IMR-90 (cell line): ENCODE measurements around the gene DGKG. TPM values are rescaled to one million over a fixed set of nuclear protein-coding genes. Genes with fewer than 3 reads are reported as not detected.

ENCODE experiments used
- ATAC-seq: fragments of 200-7000 bp; cut with Tn5 transposase; 2 replicates; pipeline ENCODE4 v1.9.1; 2020; ENCODE audit warnings: low read depth, mild to moderate bottlenecking, moderate library complexity
- BruUV-seq: library from RNA; stranded (reverse); fragments of 400-500 nt; replicated peaks from 2 replicates; lab custom pipeline; 2021; lab: Mats Ljungman, UMichigan
- CTCF ChIA-PET: fragments of 300-600 bp; formaldehyde crosslinking; extraction: SDS; loops from one replicate; lab custom pipeline; 2021; ENCODE audit warnings: antibody characterized with exemption; lab: Yijun Ruan, JAX
- POLR2A ChIA-PET: fragments of 300-600 bp; sonication (Branson Sonifier 250); formaldehyde crosslinking; loops from one replicate; lab custom pipeline; 2022; ENCODE audit warnings: antibody characterized with exemption; ENCODE audit not compliant: unreplicated experiment; lab: Charles Lee
- DNase-seq: peaks from one replicate; pipeline ENCODE4 v3.0.0; 2013
- H2AFZ ChIP-seq: replicated peaks from 2 replicates; pipeline ENCODE3; 2013; ENCODE audit warnings: low read length, mild to moderate bottlenecking; ENCODE audit not compliant: poor library complexity
- H2AK5ac ChIP-seq: 2 replicates; pipeline ENCODE4 v1.6.1; 2013; ENCODE audit warnings: low read depth, low read length, inconsistent platforms
- H2AK9ac ChIP-seq: replicated peaks from 2 replicates; pipeline ENCODE3; 2013; ENCODE audit warnings: mild to moderate bottlenecking, low read depth, low read length, moderate library complexity; ENCODE audit not compliant: poor library complexity
- H2BK120ac ChIP-seq: 2 replicates; pipeline ENCODE4 v1.6.1; 2013; ENCODE audit warnings: low read depth, low read length, inconsistent platforms
- H2BK15ac ChIP-seq: 3 replicates; pipeline ENCODE4 v1.6.1; 2013; ENCODE audit warnings: low read depth, low read length, inconsistent platforms
- H2BK20ac ChIP-seq: 2 replicates; pipeline ENCODE4 v1.6.1; 2013; ENCODE audit warnings: low read depth, mild to moderate bottlenecking, inconsistent platforms, low read length, moderate library complexity
- H2BK5ac ChIP-seq: 2 replicates; pipeline ENCODE4 v1.6.1; 2013; ENCODE audit warnings: mild to moderate bottlenecking, low read depth, low read length, inconsistent platforms; ENCODE audit not compliant: poor library complexity, severe bottlenecking
- H3K14ac ChIP-seq: replicated peaks from 2 replicates; pipeline ENCODE4 v1.6.1; 2013; ENCODE audit warnings: low read depth, low read length, inconsistent platforms
- H3K18ac ChIP-seq: 2 replicates; pipeline ENCODE4 v1.6.1; 2013; ENCODE audit warnings: low read depth, low read length, control low read depth
- H3K23ac ChIP-seq: 2 replicates; pipeline ENCODE4 v1.6.1; 2013; ENCODE audit warnings: low read depth, low read length, inconsistent platforms
- H3K27ac ChIP-seq: 2 replicates; pipeline ENCODE4 v1.5.1; 2013; ENCODE audit warnings: mild to moderate bottlenecking, control low read depth, low read length; ENCODE audit not compliant: insufficient read depth
- H3K27me3 ChIP-seq: 2 replicates; pipeline ENCODE4 v1.6.1; 2013; ENCODE audit warnings: low read length; ENCODE audit not compliant: control insufficient read depth, insufficient read depth
- H3K36me3 ChIP-seq: 2 replicates; pipeline ENCODE4 v1.6.1; 2013; ENCODE audit warnings: low read length, mixed read lengths; ENCODE audit not compliant: control insufficient read depth, insufficient read depth
- H3K4ac ChIP-seq: 2 replicates; pipeline ENCODE4 v1.6.1; 2013; ENCODE audit warnings: low read depth, low read length, inconsistent platforms
- H3K4me1 ChIP-seq: 2 replicates; pipeline ENCODE4 v1.6.1; 2013; ENCODE audit warnings: low read length, mixed read lengths; ENCODE audit not compliant: control insufficient read depth, insufficient read depth
- H3K4me2 ChIP-seq: 2 replicates; pipeline ENCODE4 v1.6.1; 2013; ENCODE audit warnings: low read depth, mild to moderate bottlenecking, control low read depth, low read length, moderate library complexity
- H3K4me3 ChIP-seq: 2 replicates; pipeline ENCODE4 v1.5.1; 2013; ENCODE audit warnings: low read depth, mild to moderate bottlenecking, control low read depth, low read length, moderate library complexity; ENCODE audit not compliant: insufficient read depth
- H3K56ac ChIP-seq: 2 replicates; pipeline ENCODE4 v1.6.1; 2013; ENCODE audit warnings: low read length, inconsistent platforms; ENCODE audit not compliant: insufficient read depth; ENCODE audit errors: extremely low read depth
- H3K79me1 ChIP-seq, 2 experiments: 2 replicates each; pipeline ENCODE4 v1.6.1; 2013; ENCODE audit warnings: low read length in 2 of 2, inconsistent platforms in 1 of 2, low read depth in 1 of 2
- H3K9ac ChIP-seq: 2 replicates; pipeline ENCODE4 v1.6.1; 2013; ENCODE audit warnings: low read depth, low read length, control low read depth
- H3K9me1 ChIP-seq: 2 replicates; pipeline ENCODE4 v1.6.1; 2013; ENCODE audit warnings: low read length, inconsistent platforms; ENCODE audit not compliant: insufficient read depth
- H3K9me3 ChIP-seq: 2 replicates; pipeline ENCODE4 v1.6.1; 2013; ENCODE audit warnings: low read length; ENCODE audit not compliant: control insufficient read depth, insufficient read depth
- H4K20me1 ChIP-seq: 2 replicates; pipeline ENCODE4 v1.6.1; 2013; ENCODE audit warnings: low read length, inconsistent platforms; ENCODE audit not compliant: insufficient read depth
- H4K5ac ChIP-seq: 2 replicates; pipeline ENCODE4 v1.6.1; 2013; ENCODE audit warnings: mild to moderate bottlenecking, low read depth, low read length, control low read depth
- H4K8ac ChIP-seq, 2 experiments: 2 replicates each; pipeline ENCODE4 v1.6.1; 2013; ENCODE audit warnings: low read depth in 2 of 2, low read length in 2 of 2, control low read depth in 1 of 2, inconsistent platforms in 1 of 2
- H4K91ac ChIP-seq: 2 replicates; pipeline ENCODE4 v1.6.1; 2013; ENCODE audit warnings: low read depth, low read length, inconsistent platforms; ENCODE audit not compliant: insufficient read depth
- BHLHE40 ChIP-seq: fragments of 150-350 bp; IDR thresholded peaks from 2 replicates; pipeline ENCODE4 v1.6.1; 2016; ENCODE audit warnings: mild to moderate bottlenecking, low read depth, low read length
- CEBPB ChIP-seq: IDR thresholded peaks from 2 replicates; pipeline ENCODE4 v1.6.1; 2012; ENCODE audit warnings: low read depth, low read length, improper control_type of control experiment
- CHD1 ChIP-seq: IDR thresholded peaks from 2 replicates; pipeline ENCODE4 v1.6.1; 2012; ENCODE audit warnings: low read depth, low read length, improper control_type of control experiment
- CTCF ChIP-seq: conservative IDR thresholded peaks from 2 replicates; pipeline ENCODE4 v1.5.1; 2012; ENCODE audit warnings: mild to moderate bottlenecking, low read depth, low read length, improper control_type of control experiment
- FOS ChIP-seq: fragments of 150-350 bp; IDR thresholded peaks from 2 replicates; pipeline ENCODE4 v1.6.1; 2016; ENCODE audit warnings: low read depth, low read length
- MAFK ChIP-seq: IDR thresholded peaks from 2 replicates; pipeline ENCODE4 v1.6.1; 2012; ENCODE audit warnings: low read depth, low read length, improper control_type of control experiment
- MAZ ChIP-seq: IDR thresholded peaks from 2 replicates; pipeline ENCODE4 v1.6.1; 2012; ENCODE audit warnings: low read depth, mild to moderate bottlenecking, low read length, improper control_type of control experiment, moderate library complexity, borderline replicate concordance
- MXI1 ChIP-seq: IDR thresholded peaks from 2 replicates; pipeline ENCODE4 v1.6.1; 2012; ENCODE audit warnings: low read depth, mild to moderate bottlenecking, low read length, moderate library complexity, borderline replicate concordance
- NFE2L2 ChIP-seq: fragments of 150-350 bp; IDR thresholded peaks from 2 replicates; pipeline ENCODE4 v1.6.1; 2016; ENCODE audit warnings: low read depth, mild to moderate bottlenecking, low read length
- POLR2A ChIP-seq: IDR thresholded peaks from 2 replicates; pipeline ENCODE4 v1.6.1; 2012; ENCODE audit warnings: mild to moderate bottlenecking, low read depth, low read length
- RAD21 ChIP-seq: IDR thresholded peaks from 2 replicates; pipeline ENCODE4 v1.6.1; 2012; ENCODE audit warnings: low read length, improper control_type of control experiment
- RCOR1 ChIP-seq: IDR thresholded peaks from 2 replicates; pipeline ENCODE4 v1.6.1; 2012; ENCODE audit warnings: mild to moderate bottlenecking, low read length, improper control_type of control experiment; ENCODE audit not compliant: insufficient replicate concordance
- SMC3 ChIP-seq: fragments of 150-350 bp; IDR thresholded peaks from 2 replicates; pipeline ENCODE4 v1.6.1; 2016; ENCODE audit warnings: low read depth, mild to moderate bottlenecking, antibody characterized with exemption, low read length, moderate library complexity
- WGBS, 2 experiments: methylation state at CpG; one replicate each; pipeline versions ENCODE4 v1.1.5 to v1.1.7; 2013; ENCODE audit warnings: missing lambda C conversion rate in 2 of 2; ENCODE audit not compliant: insufficient read length in 1 of 2; ENCODE audit errors: extremely low coverage in 2 of 2; 5-methylcytosine and 5-hydroxymethylcytosine counted together
- dilution Hi-C: fragments of 300-500 bp; cut with HindIII; formaldehyde crosslinking; loops from one replicate; pipeline ENCODE4 v1.14.3; 2018; ENCODE audit warnings: low sequenced_read_pairs; ENCODE audit not compliant: unreplicated experiment
- in situ Hi-C: fragments of 300-500 bp; cut with MboI; formaldehyde crosslinking; loops from 3 replicates; pipeline ENCODE4 v1.14.3; 2019; ENCODE audit warnings: low sequenced_read_pairs, inconsistent platforms, mixed read lengths
- intact Hi-C: fragments of 100-400 bp; cut with micrococcal nuclease; formaldehyde crosslinking; loops from 2 replicates; pipeline ENCODE4 v1.10.0; 2022
- polyA plus RNA-seq, 3 experiments: library from polyadenylated mRNA; depleted of rRNA; stranded (reverse); fragments of >200 nt; gene quantifications; 2 replicates each; pipeline ENCODE4 v1.2.3, GENCODE V29; 2012; ENCODE audit warnings: low replicate concordance in 1 of 3
- total RNA-seq: library from RNA; depleted of rRNA; stranded (reverse); fragments of >200 nt; gene quantifications from 2 replicates; pipeline ENCODE4 v1.2.3, GENCODE V29; 2012
- TF ChIP-seq, protein P1 (sequence below): fragments of 150-350 bp; IDR thresholded peaks from 2 replicates; pipeline ENCODE4 v1.6.1; 2017; ENCODE audit warnings: mild to moderate bottlenecking, antibody characterized with exemption, low read length, low read depth

Gene DGKG
- total and polyA plus RNA-seq, 2 of the 4 experiments (the other 2 are of a cell fraction) = 1.2 to 4.1 TPM

DNA sequence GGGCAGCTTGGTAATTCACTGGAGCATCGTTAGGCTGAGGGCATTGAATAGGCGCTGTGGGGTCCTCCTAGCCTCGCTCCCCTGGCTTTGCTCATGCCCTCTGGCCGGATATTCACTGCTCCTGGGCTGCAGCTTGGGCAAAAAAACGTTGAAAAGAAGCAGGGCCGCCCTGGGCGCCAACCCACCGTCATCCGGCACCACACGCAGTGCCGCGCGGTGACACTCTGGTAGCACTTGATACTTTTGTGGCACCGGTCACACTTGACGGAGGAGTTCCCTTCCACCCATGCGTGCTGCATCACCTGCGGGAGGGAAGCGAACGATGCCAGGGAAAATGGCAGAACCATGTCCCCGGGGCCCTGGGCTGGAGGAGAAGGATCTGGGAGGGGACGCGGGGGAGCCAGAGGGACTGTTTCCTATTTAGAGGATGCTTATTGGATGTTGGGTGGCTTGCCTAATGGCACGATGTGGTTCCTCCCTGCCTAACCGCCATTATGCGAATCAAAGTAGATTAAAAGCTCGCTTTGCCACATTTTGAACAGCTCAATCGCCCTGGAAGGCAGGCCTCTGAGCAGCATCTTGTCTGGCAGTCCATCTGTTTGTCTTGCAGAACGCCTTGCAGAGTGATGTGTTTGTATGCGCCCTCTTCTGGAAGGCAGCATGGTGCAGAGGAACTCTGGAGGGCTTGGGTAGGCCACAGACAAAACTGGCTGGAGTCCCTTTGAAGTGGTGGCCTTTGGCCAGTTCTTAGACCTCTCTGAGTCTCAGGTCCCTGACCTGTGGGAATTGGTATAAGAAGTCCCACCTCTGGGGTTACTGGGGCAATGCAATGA is 93.2 kb downstream of the DGKG start:
- intact Hi-C loops (loop anchor here (10.0 kb wide), 1 partner anchor 556 kb away; no protein-coding TSS in a partner anchor), dilution Hi-C loops (no loop called here), in situ Hi-C loops (loop anchor here (25.0 kb wide), 1 partner anchor 607 kb away; no protein-coding TSS in a partner anchor)
- Histone ChIP-seq H4K5ac (no peak overlapping the region), H3K27me3 (peaks cover 48% of the 10 kb centered on the region), H3K4ac (no peak overlapping the region), H3K79me1 (no peaks in the 10 kb centered on the region), H2AK5ac (no peak overlapping the region), H3K9me3 (no peaks in the 10 kb centered on the region), H2BK20ac (no peak overlapping the region), H3K4me1 (no peaks in the 10 kb centered on the region), H2BK15ac (no peak overlapping the region), H2AK9ac (no peak overlapping the region), H3K9me1 (no peaks in the 10 kb centered on the region), H3K27ac (no peak overlapping the region), H4K8ac (no peak overlapping the region), H2BK120ac (no peak overlapping the region), H3K36me3 (no peaks in the 10 kb centered on the region), H3K23ac (no peak overlapping the region), H3K14ac (no peak overlapping the region), H3K18ac (no peak overlapping the region), H3K56ac (no peak overlapping the region), H2BK5ac (no peak overlapping the region), H3K9ac (no peak overlapping the region), H3K4me2 (no peak overlapping the region), H4K91ac (no peak overlapping the region), H3K4me3 (no peak overlapping the region), H4K20me1 (no peaks in the 10 kb centered on the region), H2AFZ (no peak overlapping the region)
- POLR2A ChIA-PET = no interaction called here
- CTCF ChIA-PET = interaction anchor here (0.7 kb wide), 1 partner anchor 286 kb away, joined by 3 read pairs; no protein-coding TSS in a partner anchor
- BruUV-seq = no TSS peak
- WGBS, 2 experiments = 81% methylated on average over 14 of the region's 29 CpGs; no CpG with 5 or more reads in 1 of the 2 experiments
- DNase-seq (peak; percentile 28), ATAC-seq (peak; percentile 62)
- TF ChIP-seq BHLHE40 = no peak
- peak; percentile 34; the same call in 1 of the 2 replicates for TF ChIP-seq SMC3
- no peak for TF ChIP-seq MAZ
- no peak for TF ChIP-seq MXI1
- no peak for TF ChIP-seq NFE2L2
- no peak for TF ChIP-seq MAFK
- no peak for TF ChIP-seq FOS
- peak; percentile 34 for TF ChIP-seq RAD21
- peak; percentile 31; the same call in 1 of the 2 replicates for TF ChIP-seq CTCF
- no peak for TF ChIP-seq RCOR1
- TF ChIP-seq CEBPB = no peak
- no peak for TF ChIP-seq POLR2A
- no peak for TF ChIP-seq CHD1
- TF ChIP-seq, protein P1, sequence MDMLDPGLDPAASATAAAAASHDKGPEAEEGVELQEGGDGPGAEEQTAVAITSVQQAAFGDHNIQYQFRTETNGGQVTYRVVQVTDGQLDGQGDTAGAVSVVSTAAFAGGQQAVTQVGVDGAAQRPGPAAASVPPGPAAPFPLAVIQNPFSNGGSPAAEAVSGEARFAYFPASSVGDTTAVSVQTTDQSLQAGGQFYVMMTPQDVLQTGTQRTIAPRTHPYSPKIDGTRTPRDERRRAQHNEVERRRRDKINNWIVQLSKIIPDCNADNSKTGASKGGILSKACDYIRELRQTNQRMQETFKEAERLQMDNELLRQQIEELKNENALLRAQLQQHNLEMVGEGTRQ = no peak
